HepG2 (cell line): ENCODE measurements around the gene RLF. TPM values are rescaled to one million over a fixed set of nuclear protein-coding genes. Genes with fewer than 3 reads are reported as not detected.

Experiments used
- ATAC-seq: fragments of 200-7000 bp; cut with Tn5 transposase; 3 replicates; pipeline ENCODE4 v1.9.1; 2020; ENCODE audit warnings: mild to moderate bottlenecking, moderate library complexity
- Bru-seq: library from RNA; stranded (reverse); fragments of 400-500 nt; gene quantifications from one replicate; lab custom pipeline; 2021; lab: Mats Ljungman, UMichigan
- BruChase-seq, 2 experiments: library from RNA; stranded (reverse); fragments of 400-500 nt; gene quantifications; one replicate each; lab custom pipeline; 2021; lab: Mats Ljungman, UMichigan
- BruUV-seq: library from RNA; stranded (reverse); fragments of 400-500 nt; replicated peaks from 2 replicates; lab custom pipeline; 2021; lab: Mats Ljungman, UMichigan
- CTCF ChIA-PET: fragments of 300-600 bp; formaldehyde crosslinking; extraction: SDS; loops from one replicate; lab custom pipeline; 2021; ENCODE audit warnings: low total read pairs, inconsistent platforms, low intra/inter-chr PET ratio; lab: Yijun Ruan, JAX
- POLR2A ChIA-PET: fragments of 350-600 bp; sonication (Branson Sonifier 250); formaldehyde crosslinking; loops from one replicate; lab custom pipeline; 2020; ENCODE audit warnings: antibody characterized with exemption, inconsistent platforms; lab: Yijun Ruan, JAX
- DNase-seq: peaks from one replicate; pipeline ENCODE4 v3.0.0-alpha.2; 2015; ENCODE audit warnings: low spot score
- FAIRE-seq: peaks from 3 replicates; lab custom pipeline; 2011; peaks lifted over from hg19 to GRCh38; lab: Jason Lieb, UNC
- H2AFZ ChIP-seq: one replicate; pipeline ENCODE4 v1.6.1; 2011; ENCODE audit warnings: low read length, inconsistent platforms
- H3K27ac ChIP-seq: fragments of 300-600 bp; 3 replicates; pipeline ENCODE4 v1.8.0; 2011; ENCODE audit warnings: mixed run types, mild to moderate bottlenecking, mixed read lengths, low read length, inconsistent platforms; ENCODE audit not compliant: insufficient read depth; ENCODE audit errors: extremely low read length
- H3K27me3 ChIP-seq, 2 experiments: fragments of 200-600 bp in 1 of 2; 2 replicates in 1 of 2; 3 replicates in 1 of 2; pipeline versions ENCODE4 v1.6.0 to v1.8.0; 2011; ENCODE audit warnings: low read length in 2 of 2, mild to moderate bottlenecking in 2 of 2, moderate library complexity in 2 of 2, inconsistent platforms in 1 of 2; ENCODE audit not compliant: insufficient read depth in 2 of 2, control insufficient read depth in 1 of 2
- H3K36me3 ChIP-seq, 2 experiments: fragments of 200-600 bp in 1 of 2; replicated peaks in 1 of 2; 2 replicates in 1 of 2; 3 replicates in 1 of 2; pipeline versions ENCODE4 v1.5.1 to v1.8.0; 2011; ENCODE audit warnings: low read length in 2 of 2, inconsistent platforms in 1 of 2; ENCODE audit not compliant: insufficient read depth in 2 of 2, control insufficient read depth in 1 of 2
- H3K4me1 ChIP-seq: 2 replicates; pipeline ENCODE4 v1.5.1; 2012; ENCODE audit warnings: low read length, inconsistent platforms; ENCODE audit not compliant: insufficient read depth
- H3K4me2 ChIP-seq: 2 replicates; pipeline ENCODE4 v1.6.0; 2011; ENCODE audit warnings: low read depth, low read length, inconsistent platforms
- H3K4me3 ChIP-seq, 3 experiments: fragments of 200-600 bp in 1 of 3; sonication (generic), shearing (Covaris generic) in 1 of 3; replicated peaks in 1 of 3; 2 replicates each; pipeline ENCODE4 v1.5.1; 2011 to 2016; ENCODE audit warnings: low read length in 3 of 3, inconsistent platforms in 2 of 3, low read depth in 2 of 3, mild to moderate bottlenecking in 2 of 3, control low read depth in 1 of 3, mixed read lengths in 1 of 3; ENCODE audit not compliant: insufficient read depth in 1 of 3
- H3K79me2 ChIP-seq: one replicate; pipeline ENCODE4 v1.6.1; 2011; ENCODE audit warnings: low read length, inconsistent platforms; ENCODE audit not compliant: insufficient read depth
- H3K9ac ChIP-seq: 2 replicates; pipeline ENCODE4 v1.6.0; 2011; ENCODE audit warnings: mild to moderate bottlenecking, low read depth, low read length, inconsistent platforms; ENCODE audit not compliant: insufficient read depth
- H3K9me3 ChIP-seq: 2 replicates; pipeline ENCODE4 v1.5.1; 2012; ENCODE audit warnings: mild to moderate bottlenecking, low read length
- H4K20me1 ChIP-seq: 2 replicates; pipeline ENCODE4 v1.6.0; 2011; ENCODE audit warnings: inconsistent platforms, mild to moderate bottlenecking, low read length, moderate library complexity; ENCODE audit not compliant: insufficient read depth
- ASH2L ChIP-seq: fragments of 300-600, 200-600 bp; sonication (generic); IDR thresholded peaks from 2 replicates; pipeline ENCODE4 v1.7.0; 2017; ENCODE audit warnings: low read depth, mild to moderate bottlenecking, moderate library complexity, mixed read lengths, low read length; ENCODE audit not compliant: insufficient read length
- GATAD2A ChIP-seq: IDR thresholded peaks from 2 replicates; pipeline ENCODE4 v1.6.1; 2016
- HNRNPK ChIP-seq: fragments of 200-400 bp; formaldehyde crosslinking; IDR thresholded peaks from 2 replicates; pipeline ENCODE4 v1.6.1; 2018; ENCODE audit warnings: low read length, low read depth, moderate library complexity, mild to moderate bottlenecking; ENCODE audit not compliant: poor library complexity, severe bottlenecking
- HOXA3 ChIP-seq: sonication (generic); formaldehyde crosslinking; IDR thresholded peaks from 2 replicates; pipeline ENCODE4 v1.5.0; 2020; ENCODE audit warnings: missing genetic modification reagents
- IKZF4 ChIP-seq: sonication (generic); formaldehyde crosslinking; IDR thresholded peaks from 2 replicates; pipeline ENCODE4 v1.5.1; 2020; ENCODE audit warnings: borderline replicate concordance, mild to moderate bottlenecking, low read depth, missing genetic modification reagents; ENCODE audit errors: not compliant biosample characterization
- RFXAP ChIP-seq: sonication (generic); formaldehyde crosslinking; IDR thresholded peaks from 2 replicates; pipeline ENCODE4 v1.4.0; 2020; ENCODE audit warnings: missing genetic modification reagents, borderline replicate concordance
- SMC3 ChIP-seq: IDR thresholded peaks from 2 replicates; pipeline ENCODE4 v1.6.1; 2011; ENCODE audit warnings: low read length, improper control_type of control experiment
- XBP1 ChIP-seq: sonication (generic); formaldehyde crosslinking; IDR thresholded peaks from 2 replicates; pipeline ENCODE4 v1.5.0; 2020; ENCODE audit warnings: missing genetic modification reagents
- ZNF335 ChIP-seq: sonication (generic); formaldehyde crosslinking; IDR thresholded peaks from 2 replicates; pipeline ENCODE4 v1.4.0; 2020; ENCODE audit warnings: missing genetic modification reagents
- WGBS: methylation state at CpG from one replicate; pipeline ENCODE4 v1.1.6; 2017; ENCODE audit warnings: low lambda C conversion rate; 5-methylcytosine and 5-hydroxymethylcytosine counted together
- in situ Hi-C: cut with HindIII; loops from 2 replicates; pipeline ENCODE4 v1.10.0; 2017; ENCODE audit warnings: low pct_unique_long_range_greater_than_20kb; ENCODE audit not compliant: extremely low pct_ligation_motif_present
- intact Hi-C: fragments of 100-400 bp; cut with micrococcal nuclease; formaldehyde crosslinking; loops from one replicate; pipeline ENCODE4 v1.10.0; 2022; ENCODE audit not compliant: unreplicated experiment
- long read RNA-seq, 2 experiments: library from RNA in 1 of 2; library from polyadenylated mRNA in 1 of 2; stranded (forward) in 1 of 2; unstranded in 1 of 2; transcript quantifications; one replicate each; pipeline ENCODE4 v2.0.0, GENCODE V29; 2019 to 2022
- polyA minus RNA-seq, 3 experiments: library from RNA; depleted of rRNA, polyadenylated mRNA; stranded (reverse); fragments of >200 nt; gene quantifications; 2 replicates each; pipeline ENCODE4 v1.2.3, GENCODE V29; 2011; ENCODE audit warnings: low replicate concordance in 1 of 3
- polyA plus RNA-seq, 8 experiments: library from polyadenylated mRNA; depleted of rRNA in 3 of 8; stranded (reverse) in 7 of 8; unstranded in 1 of 8; fragments of >200 nt; fragmentation: Illumina TruSeq in 4 of 8; extraction: Trizol in 4 of 8; gene quantifications; 2 replicates each; pipeline versions ENCODE4 v1.2.1 to v1.2.3, GENCODE V29; 2011 to 2016; ENCODE audit warnings: low read depth in 4 of 8, missing spikeins in 1 of 8, mixed read lengths in 1 of 8; ENCODE audit not compliant: insufficient read depth in 1 of 8
- total RNA-seq, 5 experiments: library from RNA; depleted of rRNA; stranded (reverse); fragments of >200 nt; fragmentation: Illumina TruSeq; extraction: Trizol; gene quantifications; 2 replicates each; pipeline ENCODE4 v1.2.3, GENCODE V29; 2016; ENCODE audit warnings: low read depth in 1 of 5
- TF ChIP-seq, protein P1 (sequence below): sonication (generic); formaldehyde crosslinking; IDR thresholded peaks from 2 replicates; pipeline ENCODE4 v1.5.0; 2020; ENCODE audit warnings: missing genetic modification reagents, mild to moderate bottlenecking, borderline replicate concordance
- TF ChIP-seq, protein P2 (sequence below): sonication (generic); formaldehyde crosslinking; IDR thresholded peaks from 2 replicates; pipeline ENCODE4 v1.4.0; 2020; ENCODE audit warnings: mild to moderate bottlenecking, missing genetic modification reagents
- TF ChIP-seq, protein P3 (sequence below): sonication (generic); formaldehyde crosslinking; IDR thresholded peaks from 2 replicates; pipeline ENCODE4 v1.4.0; 2020; ENCODE audit warnings: missing genetic modification reagents, low read depth, mild to moderate bottlenecking, borderline replicate concordance

The RLF gene
- 15.7 and 27.2 TPM in 2 replicates for total RNA-seq (2016; rRNA removed; fragmentation: Illumina TruSeq; extraction: Trizol)
- 4.8 and 5.3 TPM in 2 replicates for total RNA-seq (2016; cell fraction: cytosol; rRNA removed; fragmentation: Illumina TruSeq; extraction: Trizol; ENCODE audit: low read depth)
- total RNA-seq (2016; cell fraction: insoluble cytoplasmic fraction; rRNA removed; fragmentation: Illumina TruSeq; extraction: Trizol) = 15.7 and 25.8 TPM in 2 replicates
- total RNA-seq (2016; cell fraction: membrane; rRNA removed; fragmentation: Illumina TruSeq; extraction: Trizol) = 5.3 and 6.4 TPM in 2 replicates
- total RNA-seq (2016; cell fraction: nucleus; rRNA removed; fragmentation: Illumina TruSeq; extraction: Trizol) = 18.0 and 19.4 TPM in 2 replicates
- 7.0 and 9.0 TPM in 2 replicates for polyA plus RNA-seq (2011; rRNA removed)
- 3.0 and 5.4 TPM in 2 replicates for polyA plus RNA-seq (2011; cell fraction: cytosol; rRNA removed)
- polyA plus RNA-seq (2011; cell fraction: nucleus; rRNA removed) = 6.5 and 6.6 TPM in 2 replicates
- polyA plus RNA-seq (2012) = 10.2 and 11.1 TPM in 2 replicates
- polyA plus RNA-seq (2016; cell fraction: cytosol; fragmentation: Illumina TruSeq; extraction: Trizol; ENCODE audit: low read depth) = 0.23 TPM in 2 replicates
- polyA plus RNA-seq (2016; cell fraction: insoluble cytoplasmic fraction; fragmentation: Illumina TruSeq; extraction: Trizol; ENCODE audit: low read depth) = 9.7 and 9.9 TPM in 2 replicates
- 0.85 and 0.98 TPM in 2 replicates for polyA plus RNA-seq (2016; cell fraction: membrane; fragmentation: Illumina TruSeq; extraction: Trizol; ENCODE audit: low read depth)
- 14.6 TPM in 2 replicates for polyA plus RNA-seq (2016; cell fraction: nucleus; fragmentation: Illumina TruSeq; extraction: Trizol; ENCODE audit: insufficient read depth, low read depth)
- 5.4 and 7.5 TPM in 2 replicates for polyA minus RNA-seq (2011; rRNA and poly(A)+ RNA removed; ENCODE audit: low replicate concordance)
- polyA minus RNA-seq (2011; cell fraction: cytosol; rRNA and poly(A)+ RNA removed) = 16.5 and 19.7 TPM in 2 replicates
- 32.4 and 33.8 TPM in 2 replicates for polyA minus RNA-seq (2011; cell fraction: nucleus; rRNA and poly(A)+ RNA removed)
- percentile 89 among the genes with signal in this experiment for Bru-seq, nascent RNA
- BruChase-seq, experiment 1, labeled RNA remaining after a 6-hour chase = percentile 74 among the genes with signal in this experiment
- BruChase-seq, experiment 2, labeled RNA remaining after a 2-hour chase = percentile 79 among the genes with signal in this experiment
- long read RNA-seq, experiment 1, full-length matches to known transcripts = 14 of 17 reads
- long read RNA-seq, experiment 1, partial matches to known transcripts = 0 of 17 reads
- long read RNA-seq, experiment 1, other reads (novel, unspliced or antisense) = 3 of 17 reads
- long read RNA-seq, experiment 2, full-length matches to known transcripts = 3 of 17 reads
- long read RNA-seq, experiment 2, partial matches to known transcripts = 0 of 17 reads
- long read RNA-seq, experiment 2, other reads (novel, unspliced or antisense) = 14 of 17 reads

DNA sequence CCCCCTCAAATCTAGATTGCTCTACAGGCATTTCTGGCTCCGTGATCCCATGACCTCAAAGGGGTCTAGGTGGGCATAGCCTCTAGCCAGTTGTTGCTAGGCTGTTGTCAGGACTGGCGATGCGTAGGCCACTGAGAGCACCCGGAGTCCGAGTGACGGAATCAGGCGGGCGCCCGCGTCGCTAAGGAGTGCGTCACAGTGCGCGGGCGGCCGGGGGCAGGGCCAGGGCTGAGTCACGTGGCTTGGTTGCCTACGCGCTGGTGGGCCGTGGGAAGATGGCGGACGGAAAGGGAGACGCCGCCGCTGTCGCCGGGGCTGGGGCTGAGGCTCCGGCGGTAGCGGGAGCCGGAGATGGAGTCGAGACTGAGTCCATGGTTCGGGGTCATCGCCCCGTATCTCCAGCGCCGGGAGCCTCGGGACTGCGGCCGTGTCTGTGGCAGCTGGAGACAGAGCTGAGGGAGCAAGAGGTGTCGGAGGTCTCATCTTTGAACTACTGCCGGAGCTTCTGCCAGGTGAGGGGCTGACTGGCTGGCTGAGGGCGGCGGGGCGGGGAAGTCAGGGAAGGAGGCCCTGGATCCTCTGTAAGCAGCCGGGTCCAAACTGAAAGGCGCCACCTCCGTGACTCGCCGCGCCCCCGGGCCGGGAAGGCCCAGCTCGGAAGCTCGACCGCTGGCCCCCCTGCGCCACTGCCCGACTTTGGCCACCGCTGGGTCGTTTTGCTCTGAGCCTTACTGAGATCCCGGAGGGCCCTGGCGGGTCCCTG lies at the start of gene RLF:
Gene RLF (plus strand): TSS at position 263 of the 763 bp plus-strand sequence. CDS start 13 bp downstream, at position 276.
- Histone ChIP-seq H3K9ac (peak within 1 kb of the TSS; percentile 96), H3K4me3 (peak within 1 kb of the TSS; percentile 79 to 98 (median 83)), H3K36me3 (no peaks in the 10 kb centered on the region), H2AFZ (peak within 1 kb of the TSS; percentile 96), H4K20me1 (peaks cover 47% of the 10 kb centered on the region), H3K4me1 (peaks cover 32% of the 10 kb centered on the region), H3K4me2 (peak within 1 kb of the TSS; percentile 90), H3K9me3 (no peaks in the 10 kb centered on the region), H3K27me3 (no peaks in the 10 kb centered on the region; a peak in 1 of 5 replicates), H3K27ac (peak within 1 kb of the TSS; percentile 93), H3K79me2 (peaks cover 56% of the 10 kb centered on the region)
- WGBS = 0% methylated on average over 20 of the region's 62 CpGs
- peak; percentile 87 for DNase-seq
- intact Hi-C loops (loop anchor here (5.0 kb wide), 1 partner anchor 96 kb away; the partner anchor contains the start of gene ZMPSTE24), in situ Hi-C loops (no loop called here)
- BruUV-seq = TSS peak; percentile 62
- FAIRE-seq = no peak
- peak; percentile 97 for ATAC-seq
- ChIA-PET CTCF (no interaction called here), POLR2A (interaction anchor here (1.0 to 1.8 kb wide), 3 partner anchors 9 to 260 kb away, joined by 4 read pairs; no protein-coding TSS in a partner anchor)
- TF ChIP-seq GATAD2A (CRISPR knock-in tag) (peak; percentile 60), IKZF4 (CRISPR knock-in tag) (peak; percentile 80), ZNF335 (CRISPR knock-in tag) (peak; percentile 58; the same call in 1 of the 2 replicates), ASH2L (peak; percentile 94), RFXAP (CRISPR knock-in tag) (peak; percentile 99), HNRNPK (peak; percentile 50), HOXA3 (CRISPR knock-in tag) (peak; percentile 99), SMC3 (no peak), XBP1 (peak; percentile 82; the same call in 1 of the 2 replicates)
- TF ChIP-seq, protein P1, sequence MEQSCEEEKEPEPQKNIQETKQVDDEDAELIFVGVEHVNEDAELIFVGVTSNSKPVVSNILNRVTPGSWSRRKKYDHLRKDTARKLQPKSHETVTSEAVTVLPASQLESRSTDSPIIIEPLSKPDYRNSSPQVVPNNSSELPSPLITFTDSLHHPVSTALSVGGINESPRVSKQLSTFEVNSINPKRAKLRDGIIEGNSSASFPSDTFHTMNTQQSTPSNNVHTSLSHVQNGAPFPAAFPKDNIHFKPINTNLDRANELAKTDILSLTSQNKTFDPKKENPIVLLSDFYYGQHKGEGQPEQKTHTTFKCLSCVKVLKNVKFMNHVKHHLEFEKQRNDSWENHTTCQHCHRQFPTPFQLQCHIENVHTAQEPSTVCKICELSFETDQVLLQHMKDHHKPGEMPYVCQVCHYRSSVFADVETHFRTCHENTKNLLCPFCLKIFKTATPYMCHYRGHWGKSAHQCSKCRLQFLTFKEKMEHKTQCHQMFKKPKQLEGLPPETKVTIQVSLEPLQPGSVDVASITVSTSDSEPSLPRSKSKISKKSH (CRISPR knock-in tag) = peak; percentile 58; the same call in 1 of the 2 replicates
- TF ChIP-seq, protein P2, sequence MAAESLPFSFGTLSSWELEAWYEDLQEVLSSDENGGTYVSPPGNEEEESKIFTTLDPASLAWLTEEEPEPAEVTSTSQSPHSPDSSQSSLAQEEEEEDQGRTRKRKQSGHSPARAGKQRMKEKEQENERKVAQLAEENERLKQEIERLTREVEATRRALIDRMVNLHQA (CRISPR knock-in tag) = no peak
- TF ChIP-seq, protein P3, sequence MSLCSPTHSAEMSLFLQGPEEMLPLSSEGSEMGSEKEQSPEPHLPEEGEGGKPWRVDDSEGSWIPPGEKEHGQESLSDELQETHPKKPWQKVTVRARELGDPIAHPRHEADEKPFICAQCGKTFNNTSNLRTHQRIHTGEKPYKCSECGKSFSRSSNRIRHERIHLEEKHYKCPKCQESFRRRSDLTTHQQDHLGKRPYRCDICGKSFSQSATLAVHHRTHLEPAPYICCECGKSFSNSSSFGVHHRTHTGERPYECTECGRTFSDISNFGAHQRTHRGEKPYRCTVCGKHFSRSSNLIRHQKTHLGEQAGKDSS (CRISPR knock-in tag) = peak; percentile 69; the same call in 1 of the 2 replicates
